GM18873 (cell line): ENCODE data around the gene ATG2A.

Experiments
- ATAC-seq: cut with Tn5 transposase; IDR thresholded peaks from one replicate; pipeline ENCODE4 v1.9.1; 2021; ENCODE audit warnings: mild to moderate bottlenecking, moderate library complexity, moderate number of reproducible peaks; ENCODE audit not compliant: unreplicated experiment, low FRiP score

ATG2A gene

DNA sequence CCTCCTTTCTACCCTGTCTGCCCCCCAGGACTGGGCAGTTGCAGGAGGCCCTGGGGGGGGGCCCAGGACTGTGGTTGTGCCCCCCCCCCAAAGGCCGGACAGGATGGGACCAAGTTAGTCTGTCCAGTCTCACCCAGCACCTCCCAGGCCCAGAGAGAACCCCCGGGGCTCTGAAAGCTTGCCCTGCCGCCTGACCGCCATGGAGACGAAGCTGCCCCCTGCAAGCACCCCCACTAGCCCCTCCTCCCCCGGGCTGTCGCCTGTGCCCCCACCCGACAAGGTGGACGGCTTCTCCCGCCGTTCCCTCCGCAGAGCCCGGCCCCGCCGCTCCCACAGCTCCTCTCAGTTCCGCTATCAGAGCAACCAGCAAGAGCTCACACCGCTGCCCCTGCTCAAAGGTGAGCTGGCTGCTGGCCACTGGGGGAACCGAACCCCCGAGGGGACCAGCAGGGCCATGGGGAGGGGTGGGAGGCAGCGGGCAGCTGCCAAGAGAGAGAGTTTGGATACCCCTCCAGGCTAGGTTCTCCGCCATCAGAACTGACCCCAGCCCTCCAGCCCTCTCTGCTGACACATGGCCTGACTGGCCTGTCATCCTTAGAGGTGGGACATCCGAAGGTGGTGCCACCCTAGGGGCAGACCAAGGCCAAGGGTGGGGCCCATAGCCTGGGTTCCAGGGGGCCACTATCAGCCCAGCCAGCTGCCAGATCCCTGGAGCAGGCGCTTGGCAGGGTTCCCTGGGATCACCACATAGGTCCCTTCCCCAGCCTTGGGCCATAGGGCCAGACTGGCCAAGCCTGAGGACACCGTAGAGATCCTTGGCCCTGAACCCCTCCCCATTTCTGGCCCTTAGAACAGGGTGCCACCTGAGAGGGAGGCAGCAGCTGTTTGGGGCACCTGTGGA is 8.8 kb upstream of the ATG2A start:
- no peak for ATAC-seq

DNA sequence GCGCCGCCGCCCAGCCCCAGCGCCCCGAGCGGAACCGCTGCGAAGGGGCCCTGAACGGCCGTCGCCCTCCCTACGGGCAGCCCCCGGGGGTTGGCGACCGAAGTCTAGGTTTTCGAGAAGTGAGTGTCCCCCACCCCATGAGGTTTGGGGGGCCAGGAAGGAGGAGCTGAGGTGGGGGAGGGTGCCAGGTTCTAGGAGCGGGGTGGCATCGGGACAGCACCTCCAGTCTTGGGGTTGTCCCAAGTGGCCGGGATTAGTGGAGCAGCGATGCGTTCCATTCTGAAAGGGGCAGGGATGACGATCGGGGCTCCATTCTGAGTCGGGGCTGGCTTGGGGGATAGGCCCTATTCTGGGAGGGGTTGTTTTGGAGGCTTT is 7.9 kb upstream of the ATG2A start:
- ATAC-seq = no peak

DNA sequence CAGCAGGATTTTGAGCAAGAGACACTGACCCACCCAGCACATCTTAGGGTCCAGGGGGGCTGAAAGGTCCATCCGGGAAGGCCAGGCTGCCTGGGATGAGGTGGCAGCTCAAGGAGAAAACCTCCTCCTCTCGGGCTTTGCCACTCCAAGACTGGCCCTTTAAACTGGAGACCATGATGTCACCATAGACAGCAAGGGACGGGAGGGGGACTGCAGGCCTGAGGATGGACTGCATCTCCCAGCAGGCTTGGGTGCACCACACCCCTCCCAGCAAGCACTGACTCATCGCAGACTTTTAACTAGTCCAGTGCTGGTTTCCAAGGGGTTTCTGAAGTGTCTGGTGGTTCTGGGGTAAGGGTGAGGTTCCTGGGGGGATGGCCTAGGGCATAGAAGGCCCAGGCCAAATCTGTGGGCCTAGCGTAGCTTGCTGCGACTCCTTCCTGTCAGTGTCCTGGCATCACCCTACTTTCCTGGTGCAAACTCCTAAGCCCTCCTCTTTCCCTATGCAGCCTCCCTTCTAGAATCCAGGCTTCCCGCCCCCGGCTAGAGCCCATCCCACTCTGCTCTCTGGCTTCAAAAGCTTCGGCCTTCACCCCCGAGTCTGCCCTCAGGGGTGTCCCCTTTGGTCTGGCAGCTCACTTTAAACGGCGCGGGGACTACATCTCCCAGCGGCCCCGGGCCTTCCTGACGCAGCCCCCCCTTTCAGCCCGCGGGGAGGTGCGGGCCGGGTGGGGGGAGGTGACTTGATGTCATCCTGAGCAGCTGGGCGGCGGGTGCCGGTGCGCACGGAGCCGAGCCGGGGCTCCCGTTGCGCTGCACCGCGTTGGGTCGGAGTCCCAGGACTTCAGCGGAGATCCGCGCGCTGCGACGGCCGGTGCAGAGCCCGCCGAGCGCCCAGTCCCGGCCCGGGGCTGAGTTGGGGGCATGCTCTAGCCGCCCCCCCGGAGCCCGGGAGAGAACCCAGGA is 7.2 kb upstream of the ATG2A start, which contains the start of gene PPP2R5B:
TSS of gene PPP2R5B (plus strand) at position 746 of the 966 bp plus-strand sequence. CDS start 1,046 bp downstream, outside the sequence.
- ATAC-seq = peak; percentile 63

DNA sequence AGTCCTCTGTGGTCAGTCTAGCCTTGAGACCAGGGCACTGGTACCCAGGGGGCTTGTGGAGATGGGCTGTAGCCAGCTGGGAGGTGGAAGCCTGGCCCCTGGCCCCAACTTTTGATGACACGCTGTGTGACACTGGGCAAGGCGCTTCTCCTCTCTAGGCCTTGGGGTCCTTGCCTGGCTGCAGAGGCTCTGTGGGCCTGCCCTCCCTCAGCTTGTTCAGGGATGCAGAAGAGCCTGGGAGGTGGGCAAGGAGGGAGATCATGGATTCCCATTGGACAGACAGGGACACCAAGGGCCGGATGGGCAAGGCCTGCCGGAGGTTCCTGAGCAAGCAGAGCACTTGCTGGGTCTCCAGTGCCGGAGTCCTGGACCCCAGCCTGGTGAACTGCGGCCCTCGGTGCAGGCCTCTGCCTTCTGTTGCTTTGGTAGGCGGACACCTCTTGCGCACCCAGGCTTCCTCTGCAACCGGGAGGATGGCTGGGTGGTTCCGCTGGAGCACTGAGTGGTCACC is 6.2 kb upstream of the ATG2A start:
- ATAC-seq = no peak

DNA sequence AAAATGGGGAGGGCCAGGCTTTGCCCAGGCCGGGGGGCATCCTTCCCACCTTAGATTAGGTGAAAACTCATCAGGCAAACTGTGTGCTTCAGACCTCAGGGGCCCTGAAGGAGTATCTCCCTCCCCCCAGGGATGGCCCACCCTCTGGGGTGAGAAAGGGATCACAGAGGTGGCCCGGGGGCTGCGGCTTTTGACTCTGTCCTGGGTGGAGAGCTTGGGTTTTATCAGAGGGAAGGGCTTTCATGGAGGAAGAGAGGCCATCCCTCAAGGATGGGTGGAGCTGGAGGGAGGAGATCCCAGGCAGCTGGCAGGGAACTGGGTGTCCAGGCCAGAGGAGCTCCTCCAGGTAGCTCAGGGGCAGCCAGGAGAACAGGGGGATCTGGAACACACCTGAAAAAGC is 4.4 kb upstream of the ATG2A start:
- no peak for ATAC-seq

DNA sequence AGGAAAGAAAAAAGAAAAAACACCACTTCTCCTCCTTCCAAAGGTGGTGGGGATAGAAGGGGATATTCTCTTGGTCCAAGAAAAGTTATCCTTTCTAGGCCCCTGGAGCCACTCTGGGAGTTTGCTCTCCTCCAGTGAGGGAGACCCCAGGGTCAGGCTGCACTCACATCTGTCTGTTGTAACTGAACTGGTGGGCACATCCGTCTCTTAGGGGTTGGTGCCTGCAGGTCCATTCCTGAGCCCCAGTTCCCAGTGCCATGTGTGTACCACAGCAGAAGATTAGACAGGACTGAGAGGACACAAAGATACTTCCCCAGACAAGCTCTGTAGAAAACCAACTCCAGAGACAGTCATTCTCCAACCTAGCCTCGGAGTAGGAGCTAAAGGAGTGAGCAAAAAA is 3.1 kb upstream of the ATG2A start:
- ATAC-seq = no peak

DNA sequence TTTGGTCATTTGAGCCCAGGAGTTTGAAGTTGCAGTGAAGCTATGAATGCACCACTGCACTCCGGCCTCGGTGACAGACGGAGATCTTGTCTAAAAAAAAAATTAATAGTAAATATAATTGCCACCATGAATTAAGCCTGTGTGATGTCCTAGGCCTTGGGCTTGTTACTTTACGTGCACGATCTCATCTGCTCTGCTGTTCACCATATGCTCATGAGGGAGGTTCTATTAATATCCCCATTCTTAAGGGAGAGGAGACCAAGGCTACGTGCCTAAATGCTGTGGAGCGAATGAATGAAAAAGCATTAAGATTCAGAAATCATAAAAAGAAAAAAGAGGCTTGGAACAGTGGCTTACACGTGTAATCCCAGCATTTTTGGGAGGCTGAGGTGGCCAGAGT is 2.6 kb upstream of the ATG2A start:
- no peak for ATAC-seq

DNA sequence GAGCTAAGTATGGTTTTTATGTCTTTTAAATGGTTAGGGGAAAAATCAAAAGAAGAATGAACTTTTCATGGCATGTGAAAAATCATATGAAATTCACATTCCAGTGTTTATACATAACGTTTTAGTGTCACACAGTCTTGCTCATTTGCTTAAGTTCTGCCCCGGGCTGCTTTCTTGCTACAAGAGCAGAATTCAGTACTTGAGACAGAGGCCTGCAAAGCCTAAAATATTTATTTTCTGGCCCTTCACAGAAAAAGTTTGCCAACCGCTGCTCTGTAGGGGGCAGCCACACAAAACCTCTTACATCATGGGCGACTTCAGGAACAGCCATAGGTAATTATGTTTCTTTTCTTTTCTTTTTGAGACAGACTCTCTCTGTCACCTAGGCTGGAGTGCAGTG is 1.0 kb upstream of the ATG2A start:
- ATAC-seq = no peak

DNA sequence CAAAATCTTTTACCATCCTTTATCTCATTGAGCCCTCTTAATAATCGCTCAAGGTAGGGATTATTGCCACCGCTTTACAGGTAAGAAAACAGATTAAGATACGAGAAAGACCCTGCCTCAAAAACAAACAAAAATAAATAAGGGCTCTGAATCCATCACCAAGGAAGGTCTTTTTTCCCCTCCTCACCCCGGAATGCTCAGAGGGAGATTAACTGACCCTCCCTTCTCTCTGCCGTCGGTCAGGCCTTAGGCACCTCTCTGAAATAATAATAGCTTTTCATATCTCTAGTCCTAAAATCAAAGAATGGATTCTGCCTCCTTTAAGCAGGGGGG is 620 bp upstream of the ATG2A start:
- no peak for ATAC-seq

DNA sequence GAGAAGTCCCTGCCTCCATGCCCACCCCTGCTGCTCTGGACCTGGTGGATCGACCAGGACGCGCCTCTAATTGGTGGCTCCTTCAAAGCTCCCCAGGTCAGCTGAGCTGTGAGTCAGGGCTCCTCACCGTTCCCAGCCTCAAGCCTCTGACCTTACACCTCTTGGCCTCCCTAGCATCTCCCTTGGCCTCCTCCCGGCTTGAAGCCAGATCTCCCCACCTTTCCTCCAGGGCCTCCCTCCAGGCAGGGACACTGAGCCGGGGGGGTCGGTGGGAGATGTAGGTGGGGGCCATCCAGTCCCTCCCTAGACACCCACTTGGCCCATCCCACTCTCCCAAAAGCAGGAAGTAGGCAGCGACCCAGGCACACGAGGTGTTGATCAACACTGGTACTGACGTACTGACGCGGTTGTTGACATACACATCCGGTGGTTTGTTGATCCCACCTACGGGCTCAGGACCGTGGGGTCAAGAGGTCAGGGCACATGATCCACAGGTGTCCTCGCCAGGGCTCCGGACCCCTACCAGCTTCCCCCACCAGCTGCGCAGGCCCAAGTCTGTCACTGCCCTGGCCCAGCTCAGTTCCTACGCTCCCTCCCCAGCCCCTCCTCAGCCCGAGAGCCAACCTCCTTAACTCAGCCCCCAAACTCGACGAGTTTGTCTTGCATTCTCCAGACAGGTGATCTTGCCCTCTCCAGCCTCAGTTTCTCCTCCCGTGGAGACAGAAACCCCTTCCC is 802 bp downstream of the ATG2A start:
- no peak for ATAC-seq

DNA sequence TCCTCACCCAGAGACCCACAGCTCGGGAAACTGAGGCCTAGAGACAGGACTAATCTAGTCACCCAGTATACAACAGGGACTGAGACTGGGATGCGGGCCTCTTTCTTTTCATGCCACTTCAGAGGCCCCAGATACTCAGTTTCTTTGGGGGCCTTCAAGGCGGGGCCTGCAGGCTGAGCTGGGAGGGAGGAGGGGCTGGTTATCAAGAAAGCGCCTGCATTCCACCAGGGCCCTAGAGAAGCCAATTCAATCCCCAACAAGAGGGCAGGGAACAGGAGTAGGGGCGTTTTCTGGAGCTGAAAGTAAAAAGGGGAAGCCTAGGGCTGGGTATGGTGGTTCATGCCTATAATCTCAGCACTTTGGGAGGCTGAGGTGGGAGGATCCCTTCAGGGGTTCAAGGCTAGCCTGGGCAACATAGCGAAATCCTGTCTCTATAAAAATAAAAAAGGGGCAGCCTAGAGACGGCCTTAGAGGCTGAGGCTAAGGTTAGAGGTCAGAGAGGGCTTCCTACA is 1.6 kb downstream of the ATG2A start:
- ATAC-seq = no peak

DNA sequence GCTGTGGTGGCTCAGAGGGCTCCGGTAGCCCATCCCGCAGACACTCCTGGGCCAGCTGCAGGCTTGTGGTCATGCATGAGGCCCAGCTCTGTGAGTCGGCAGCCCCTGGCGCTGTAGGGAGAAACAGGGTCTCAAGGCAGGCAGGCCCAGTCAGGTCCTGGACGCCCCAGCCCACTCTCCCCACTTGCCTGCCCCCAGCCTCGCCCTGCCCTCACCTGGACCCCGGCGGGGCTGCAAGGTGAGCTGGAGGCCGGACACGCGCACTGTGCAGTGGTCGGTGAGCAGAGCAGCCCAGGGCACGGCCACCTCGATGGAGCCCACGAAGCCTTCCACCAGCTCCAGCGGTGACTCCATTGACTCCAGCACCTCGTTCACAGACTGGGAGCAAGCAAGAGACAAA is 2.9 kb downstream of the ATG2A start:
- no peak for ATAC-seq

DNA sequence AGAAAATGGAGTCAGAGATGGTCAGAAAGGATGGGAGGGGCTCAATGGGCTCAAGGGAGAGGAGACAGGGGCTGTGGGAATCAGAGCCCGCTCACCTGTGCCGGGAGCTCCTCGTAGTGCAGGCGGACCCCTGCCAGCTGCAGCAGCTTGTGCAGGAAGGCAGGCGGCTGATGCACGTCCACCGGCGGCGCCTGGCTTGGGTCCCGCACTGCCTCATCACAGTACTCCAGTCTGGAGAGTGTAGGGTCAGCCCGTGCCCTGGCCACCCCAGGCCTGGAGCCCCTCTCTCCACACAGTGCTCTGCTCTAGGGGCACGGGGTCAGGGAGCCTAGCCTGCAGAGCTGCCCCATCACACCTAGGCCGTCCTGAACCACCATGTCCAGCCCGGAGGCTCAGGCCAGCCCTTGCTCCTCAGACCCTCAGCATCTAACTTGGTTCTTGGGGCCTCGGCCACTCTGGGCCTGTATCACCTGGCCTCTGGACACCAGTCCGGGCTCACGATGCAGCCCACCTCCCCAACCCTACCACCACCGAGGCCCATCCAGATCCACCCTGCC is 3.8 kb downstream of the ATG2A start:
- no peak for ATAC-seq

DNA sequence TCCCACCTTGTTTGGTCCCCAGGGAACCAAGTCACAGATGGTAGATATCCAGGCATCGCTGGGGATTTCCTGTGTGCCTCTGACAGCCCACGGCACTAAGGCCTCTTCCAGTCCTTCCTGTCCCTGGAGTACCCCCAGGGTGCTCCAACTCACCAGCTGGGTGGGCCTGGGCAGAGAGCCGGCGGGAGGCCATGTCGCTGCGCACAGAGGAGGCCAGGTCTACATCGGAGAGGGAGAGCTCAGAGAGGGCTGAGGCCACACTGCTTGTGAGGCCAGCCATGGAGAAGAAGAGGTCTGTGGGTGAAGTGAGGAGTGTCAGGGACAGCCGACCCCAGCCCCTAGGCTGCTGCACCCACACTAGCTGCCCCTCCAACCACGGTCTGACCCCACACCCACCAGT is 5.3 kb downstream of the ATG2A start:
- ATAC-seq = no peak

DNA sequence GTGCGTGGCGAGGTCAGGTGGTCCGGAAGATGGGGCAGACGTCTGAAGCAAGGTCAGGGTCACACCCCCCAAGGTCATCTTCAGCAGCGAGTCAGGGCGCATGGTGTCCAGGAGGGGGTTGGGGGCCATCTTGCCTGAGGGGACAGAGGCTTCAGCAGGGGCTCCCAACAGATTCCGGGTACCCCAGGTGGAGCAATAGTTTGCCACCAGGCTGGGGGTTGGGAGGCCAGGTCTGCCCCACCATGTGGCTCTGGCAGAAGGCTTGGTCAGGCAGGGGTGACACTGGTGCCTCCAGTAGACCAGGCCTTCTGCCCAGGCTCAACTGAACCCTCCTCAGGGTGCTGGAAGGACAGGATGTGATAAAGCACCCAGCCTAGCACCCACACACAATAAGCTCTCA is 5.9 kb downstream of the ATG2A start:
- no peak for ATAC-seq

DNA sequence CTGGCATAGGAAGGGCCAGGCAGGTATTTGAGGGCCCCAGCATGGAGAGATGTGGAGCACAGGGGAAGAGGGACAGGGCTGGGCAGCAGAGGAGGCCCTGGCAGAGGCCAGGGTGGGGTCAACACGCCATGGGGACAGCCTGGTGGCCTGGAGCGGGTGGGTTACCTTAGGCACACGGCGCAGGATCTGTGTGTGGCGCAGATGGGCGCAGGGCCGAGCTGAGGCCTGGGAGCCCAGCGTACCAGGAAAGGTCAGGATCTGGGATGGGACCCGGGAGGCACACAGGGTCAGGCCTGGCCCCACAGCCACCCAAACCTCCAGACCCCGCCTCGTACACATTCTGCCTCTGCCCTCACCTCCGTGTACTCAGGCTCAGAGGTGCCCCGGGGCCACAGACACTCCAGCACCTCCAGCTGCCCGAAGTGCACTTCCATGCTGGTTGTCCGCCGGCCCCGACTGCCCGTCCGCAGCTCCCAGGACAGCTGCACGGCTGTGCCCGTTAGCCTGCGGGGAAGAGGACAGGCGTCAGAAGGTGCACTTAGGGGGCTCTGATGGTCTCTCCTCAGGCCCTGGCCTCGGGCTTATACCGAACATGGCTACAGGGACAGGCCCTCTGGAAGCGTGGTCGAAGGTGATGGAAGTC is 6.4 kb downstream of the ATG2A start:
- ATAC-seq = no peak

DNA sequence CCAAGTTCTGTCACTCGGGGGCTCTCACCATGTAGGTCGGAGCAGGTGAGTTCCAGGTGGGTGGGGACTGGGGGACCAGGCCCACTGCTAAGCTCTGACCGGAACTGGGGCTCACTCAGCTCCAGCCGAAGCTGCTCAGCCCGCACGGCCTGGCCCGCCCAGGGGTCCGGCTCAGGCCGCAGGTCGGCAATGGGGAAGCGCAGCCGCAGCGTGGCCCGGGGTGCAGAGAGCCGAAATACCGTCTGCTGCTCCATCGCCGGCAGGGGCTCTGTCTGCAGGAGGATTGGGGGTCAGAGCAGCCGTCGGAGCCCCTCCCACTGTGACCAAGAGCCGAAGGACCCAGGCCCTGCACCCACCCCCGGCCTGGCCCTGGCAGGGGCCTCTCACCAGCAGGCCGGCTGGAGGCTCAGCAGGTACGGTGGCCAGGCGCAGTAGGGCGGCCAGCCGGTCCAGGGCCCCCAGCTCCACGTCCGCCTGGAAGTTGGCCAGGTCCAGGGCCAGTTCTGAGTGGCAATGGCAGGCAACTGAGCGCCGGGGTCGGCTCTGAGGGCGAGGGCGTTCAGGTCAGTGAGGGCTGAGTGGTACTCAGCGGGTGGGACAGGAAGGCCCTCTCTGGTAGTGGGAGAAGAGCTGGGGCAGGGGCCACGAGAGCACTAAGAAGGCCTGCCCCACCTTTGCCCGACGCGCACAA is 7.2 kb downstream of the ATG2A start:
- ATAC-seq = no peak

DNA sequence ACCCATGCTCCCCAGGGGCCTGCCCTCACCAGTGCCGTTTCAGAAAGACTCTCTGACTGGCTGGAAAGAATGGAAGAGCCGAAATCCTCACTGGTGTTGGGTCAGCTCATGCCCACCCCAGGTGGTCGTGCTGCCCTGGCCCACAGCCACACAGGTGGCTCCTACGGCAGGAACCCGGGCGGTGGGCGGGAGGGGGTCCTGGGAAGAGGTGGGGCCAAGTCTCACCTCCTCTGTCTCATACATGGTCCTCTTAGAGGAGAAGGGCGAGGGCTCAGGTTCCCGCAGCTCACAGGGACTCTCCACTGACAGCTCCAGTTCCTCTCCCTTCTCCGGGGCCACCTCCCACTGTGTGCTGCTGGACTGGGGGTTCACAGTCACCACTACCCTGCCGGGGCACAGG is 8.2 kb downstream of the ATG2A start:
- ATAC-seq = no peak

DNA sequence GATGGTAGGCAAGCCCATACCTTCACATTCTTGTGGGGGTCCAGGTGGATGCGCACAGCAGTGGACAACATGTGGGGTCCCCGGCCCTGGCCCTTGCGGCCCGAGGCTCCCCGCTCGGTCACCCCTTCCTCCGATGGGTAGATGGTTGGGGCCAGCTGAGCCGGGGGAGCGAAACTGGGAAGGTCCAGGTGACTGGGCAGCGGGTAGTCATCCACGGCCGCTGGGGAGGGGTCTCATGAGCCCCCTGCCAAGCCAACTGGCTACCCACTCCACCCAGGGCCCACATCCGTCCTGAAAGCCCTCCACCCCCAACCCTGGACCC is 10.7 kb downstream of the ATG2A start:
- no peak for ATAC-seq
